ENCODE data around the gene PHKA1. TPM values are rescaled to one million over a fixed set of nuclear protein-coding genes. Genes with fewer than 3 reads are reported as not detected.

The PHKA1 gene
- total and polyA plus RNA-seq, 2 experiments from 2014 or later, result 2.7 to 6.7 TPM

DNA sequence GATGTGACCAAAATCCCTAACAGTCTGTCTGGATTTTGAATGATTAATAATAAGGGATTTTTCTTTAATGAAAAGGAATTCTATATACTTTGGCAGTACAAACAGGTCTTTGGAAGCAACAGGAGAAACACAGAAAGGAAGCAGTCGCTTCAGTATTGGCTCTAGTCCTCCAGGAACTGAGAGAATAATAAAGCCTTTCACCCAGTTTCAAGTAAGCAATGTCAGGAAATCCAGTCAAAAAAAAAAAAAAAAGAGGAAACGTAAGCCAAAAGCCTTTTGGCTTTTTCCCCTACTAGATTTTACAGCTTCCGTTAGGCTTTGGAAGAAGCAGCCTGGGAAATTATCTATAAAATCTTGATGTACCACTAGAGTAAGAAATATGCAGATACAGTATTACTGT, 79.8 kb downstream of the PHKA1 start:
- no peaks in the 10 kb centered on the region for H3K27me3 ChIP-seq
- H3K36me3 ChIP-seq (replicated peaks; ENCODE audit: insufficient read depth, low read depth), result no peaks in the 10 kb centered on the region
- 60% methylated on average over 3 of the region's 3 CpGs for WGBS (ENCODE audit: low lambda C conversion rate, missing lambda C conversion rate)
- H4K20me1 ChIP-seq (ENCODE audit: insufficient read depth, poor library complexity, severe bottlenecking), result no peaks in the 10 kb centered on the region
- H3K27ac ChIP-seq, result no peak overlapping the region
- no peak overlapping the region for H3K4me2 ChIP-seq
- no peak overlapping the region for H3K4me3 ChIP-seq
- H3K9me2 ChIP-seq (replicated peaks; ENCODE audit: insufficient read depth), result no peaks in the 10 kb centered on the region
- H2AFZ ChIP-seq, result no peak overlapping the region
- TF ChIP-seq CTCF (IDR thresholded peaks at IDR 0.05; ENCODE audit: poor library complexity) (no peak), EZH2phosphoT487 (IDR thresholded peaks at IDR 0.05; ENCODE audit: low read depth, severe bottlenecking, unreplicated experiment) (no peak), EZH2 (IDR thresholded peaks at IDR 0.05; ENCODE audit: borderline replicate concordance) (no peak)
- no peaks in the 10 kb centered on the region for H3K9me3 ChIP-seq (ENCODE audit: low read depth)
- H3K79me2 ChIP-seq, result no peaks in the 10 kb centered on the region
- no peak for DNase-seq (ENCODE audit: low spot score)
- no peaks in the 10 kb centered on the region for H3K4me1 ChIP-seq (ENCODE audit: insufficient read depth)

DNA sequence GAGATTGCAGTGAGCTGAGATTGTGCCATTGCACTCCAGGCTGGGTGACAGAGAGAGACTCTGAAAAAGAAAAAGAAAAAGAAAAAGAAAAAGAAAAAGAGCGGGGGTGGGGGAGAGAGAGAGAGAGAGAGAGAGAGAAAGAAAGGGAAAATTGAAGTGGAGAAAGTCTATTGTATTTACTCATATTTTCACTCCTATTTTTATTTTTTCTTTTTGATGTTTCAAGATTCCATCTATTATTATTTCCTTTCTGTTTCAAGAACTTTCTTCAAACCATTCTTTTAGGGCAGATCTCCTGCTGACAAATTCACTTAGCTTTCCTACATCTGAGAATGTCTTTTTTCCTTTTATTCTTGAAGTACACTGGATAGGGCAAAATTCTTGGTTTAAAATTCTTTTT, 83.9 kb downstream of the PHKA1 start:
- Histone ChIP-seq H3K9me3 (ENCODE audit: low read depth) (no peaks in the 10 kb centered on the region), H3K27ac (no peak overlapping the region), H3K9me2 (replicated peaks; ENCODE audit: insufficient read depth) (no peaks in the 10 kb centered on the region), H3K4me3 (no peak overlapping the region), H2AFZ (no peak overlapping the region), H4K20me1 (ENCODE audit: insufficient read depth, poor library complexity, severe bottlenecking) (no peaks in the 10 kb centered on the region), H3K36me3 (replicated peaks; ENCODE audit: insufficient read depth, low read depth) (no peaks in the 10 kb centered on the region), H3K4me2 (no peak overlapping the region), H3K27me3 (no peaks in the 10 kb centered on the region), H3K79me2 (no peaks in the 10 kb centered on the region), H3K4me1 (ENCODE audit: insufficient read depth) (no peaks in the 10 kb centered on the region)
- no peak for TF ChIP-seq CTCF (IDR thresholded peaks at IDR 0.05; ENCODE audit: poor library complexity)
- TF ChIP-seq EZH2 (IDR thresholded peaks at IDR 0.05; ENCODE audit: borderline replicate concordance), result no peak
- no peak for TF ChIP-seq EZH2phosphoT487 (IDR thresholded peaks at IDR 0.05; ENCODE audit: low read depth, severe bottlenecking, unreplicated experiment)
- WGBS (ENCODE audit: low lambda C conversion rate, missing lambda C conversion rate), result no CpG with 5 or more reads among the region's 1 CpG
- no peak for DNase-seq (ENCODE audit: low spot score)

- Histone ChIP-seq H3K4me1 (ENCODE audit: insufficient read depth) (no peaks in the 10 kb centered on the region), H2AFZ (no peak overlapping the region), H3K27me3 (no peaks in the 10 kb centered on the region), H3K36me3 (replicated peaks; ENCODE audit: insufficient read depth, low read depth) (no peaks in the 10 kb centered on the region), H3K4me3 (no peak overlapping the region), H3K4me2 (no peak overlapping the region), H4K20me1 (ENCODE audit: insufficient read depth, poor library complexity, severe bottlenecking) (no peaks in the 10 kb centered on the region), H3K9me2 (replicated peaks; ENCODE audit: insufficient read depth) (no peaks in the 10 kb centered on the region), H3K9me3 (ENCODE audit: low read depth) (no peaks in the 10 kb centered on the region), H3K27ac (no peak overlapping the region), H3K79me2 (no peaks in the 10 kb centered on the region)
- TF ChIP-seq CTCF (IDR thresholded peaks at IDR 0.05; ENCODE audit: poor library complexity) (no peak), EZH2 (IDR thresholded peaks at IDR 0.05; ENCODE audit: borderline replicate concordance) (no peak), EZH2phosphoT487 (IDR thresholded peaks at IDR 0.05; ENCODE audit: low read depth, severe bottlenecking, unreplicated experiment) (no peak)
- DNase-seq (ENCODE audit: low spot score), result no peak
Measured at GRCh38 chrX:72624194-72624593, 89.9 kb downstream of the PHKA1 start.

Measured in hepatocyte (in vitro differentiated cells).